MCF 10A (cell line): ENCODE results near the gene RSBN1. TPM values are rescaled to one million over a fixed set of nuclear protein-coding genes. Genes with fewer than 3 reads are reported as not detected.
"Not testable (repeated sequence)": the region's sequence is repeated elsewhere in the genome, so short reads cannot be mapped to it uniquely, and the experiment has no call there.

ENCODE experiments used
- BruUV-seq: library from RNA; stranded (reverse); fragments of 400-500 nt; replicated peaks from 2 replicates; lab custom pipeline; 2021; lab: Mats Ljungman, UMichigan
- CTCF ChIA-PET: fragments of 300-600 bp; sonication (Branson Sonifier 250); formaldehyde crosslinking; extraction: SDS; loops from one replicate; lab custom pipeline; 2021; ENCODE audit warnings: antibody characterized with exemption, inconsistent platforms; lab: Yijun Ruan, JAX
- POLR2A ChIA-PET: fragments of 300-600, 350-650 bp; sonication (Branson Sonifier 250); formaldehyde crosslinking; extraction: SDS; loops from one replicate; lab custom pipeline; 2020; ENCODE audit warnings: antibody characterized with exemption, inconsistent platforms; lab: Yijun Ruan, JAX
- DNase-seq: peaks from one replicate; pipeline ENCODE4 v3.0.0-alpha.2; 2018; ENCODE audit not compliant: unreplicated experiment
- H3K27ac Mint-ChIP-seq: one replicate; pipeline ENCODE4 v1.8.0; 2022; ENCODE audit warnings: mild to moderate bottlenecking, low read depth, mixed read lengths; ENCODE audit not compliant: unreplicated experiment
- H3K27me3 Mint-ChIP-seq: one replicate; pipeline ENCODE4 v1.8.0; 2022; ENCODE audit warnings: mixed read lengths; ENCODE audit not compliant: insufficient read depth, unreplicated experiment
- H3K36me3 Mint-ChIP-seq: one replicate; pipeline ENCODE4 v1.8.0; 2022; ENCODE audit warnings: mild to moderate bottlenecking, moderate library complexity, mixed read lengths; ENCODE audit not compliant: insufficient read depth, unreplicated experiment
- H3K4me1 Mint-ChIP-seq: one replicate; pipeline ENCODE4 v1.8.0; 2022; ENCODE audit warnings: mixed read lengths; ENCODE audit not compliant: insufficient read depth, unreplicated experiment
- H3K4me3 Mint-ChIP-seq: one replicate; pipeline ENCODE4 v1.8.0; 2022; ENCODE audit warnings: mild to moderate bottlenecking, moderate library complexity, mixed read lengths; ENCODE audit not compliant: unreplicated experiment
- H3K9me3 Mint-ChIP-seq: one replicate; pipeline ENCODE4 v1.8.0; 2022; ENCODE audit warnings: mixed read lengths; ENCODE audit not compliant: unreplicated experiment
- CTCF ChIP-seq: fragments of 200-600 bp; IDR thresholded peaks from one replicate; pipeline ENCODE4 v1.8.0; 2022; ENCODE audit warnings: antibody characterized with exemption, mild to moderate bottlenecking; ENCODE audit not compliant: unreplicated experiment
- intact Hi-C: fragments of 100-400 bp; cut with micrococcal nuclease; formaldehyde crosslinking; loops from 2 replicates; pipeline ENCODE4 v1.14.1; 2022
- total RNA-seq: library from RNA; stranded (reverse); gene quantifications from 2 replicates; pipeline ENCODE4 v1.2.3, GENCODE V29; 2022

The RSBN1 gene
- total RNA-seq, 1 experiment from 2014 or later: 11.8 TPM

DNA sequence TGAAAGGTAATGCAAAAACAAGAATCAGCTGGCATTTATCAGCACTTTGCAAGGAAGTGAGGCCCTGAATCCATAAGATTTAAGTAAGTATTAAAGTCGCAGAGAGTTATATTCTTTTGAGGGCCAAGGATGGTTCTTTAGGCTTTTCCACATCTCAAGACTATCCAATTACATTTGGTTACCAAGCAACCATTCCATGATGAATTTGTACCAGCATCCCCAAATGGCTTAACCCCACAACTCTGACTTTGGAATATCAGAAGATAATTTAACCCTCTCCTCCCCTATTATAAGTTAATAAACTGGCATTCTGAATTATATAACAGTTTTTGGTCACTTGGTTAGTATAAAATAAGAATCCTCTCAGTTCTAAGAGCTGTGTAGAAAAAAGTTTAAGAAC lies 55.8 kb downstream of the RSBN1 start:
- no peak overlapping the region for H3K4me3 Mint-ChIP-seq
- BruUV-seq: no TSS peak
- CTCF ChIA-PET: interaction anchor here (0.6 kb wide), 1 partner anchor 144 kb away, joined by 3 read pairs; no protein-coding TSS in a partner anchor
- no peak for DNase-seq
- POLR2A ChIA-PET: interaction anchor here (0.6 to 1.5 kb wide), 2 partner anchors 9 to 368 kb away, joined by 3 read pairs; no protein-coding TSS in a partner anchor
- H3K27ac Mint-ChIP-seq: no peak overlapping the region
- no peaks in the 10 kb centered on the region for H3K9me3 Mint-ChIP-seq
- peaks cover 13% of the 10 kb centered on the region for H3K4me1 Mint-ChIP-seq
- intact Hi-C loops: no loop called here
- H3K36me3 Mint-ChIP-seq: no peaks in the 10 kb centered on the region
- H3K27me3 Mint-ChIP-seq: no peaks in the 10 kb centered on the region
- no peak for TF ChIP-seq CTCF

GRCh38 chr1:113753333-113753732 lies 58.9 kb downstream of the RSBN1 start:
- H3K9me3 Mint-ChIP-seq, H3K4me3 Mint-ChIP-seq, H3K27me3 Mint-ChIP-seq, H3K4me1 Mint-ChIP-seq, intact Hi-C loops, H3K27ac Mint-ChIP-seq, BruUV-seq, DNase-seq: not testable (repeated sequence)
- CTCF ChIA-PET: interaction anchor here (0.6 to 1.2 kb wide), 3 partner anchors 13 to 152 kb away, joined by 3 to 4 read pairs (median 3); partner anchors contain the start of gene DCLRE1B
- POLR2A ChIA-PET: interaction anchor here (0.7 kb wide), 1 partner anchor 150 kb away, joined by 3 read pairs; no protein-coding TSS in a partner anchor
- peaks cover 11% of the 10 kb centered on the region for H3K36me3 Mint-ChIP-seq

- no peak for TF ChIP-seq CTCF
- no peaks in the 10 kb centered on the region for H3K27me3 Mint-ChIP-seq
- DNase-seq: no peak
- H3K27ac Mint-ChIP-seq: no peak overlapping the region
- intact Hi-C loops: no loop called here
- no peaks in the 10 kb centered on the region for H3K9me3 Mint-ChIP-seq
- H3K36me3 Mint-ChIP-seq: peaks cover 11% of the 10 kb centered on the region
- ChIA-PET POLR2A (interaction anchor here (1.1 kb wide), 1 partner anchor 60 kb away, joined by 4 read pairs; no protein-coding TSS in a partner anchor), CTCF (no interaction called here)
- no peak overlapping the region for H3K4me3 Mint-ChIP-seq
- no TSS peak for BruUV-seq
- peaks cover 19% of the 10 kb centered on the region for H3K4me1 Mint-ChIP-seq
These were observed 60.8 kb downstream of the RSBN1 start for GRCh38 chr1:113751516-113751915.

GRCh38 chr1:113751114-113751513 lies 61.2 kb downstream of the RSBN1 start:
- no peak for DNase-seq
- Mint-ChIP-seq H3K4me3 (no peak overlapping the region), H3K4me1 (peaks cover 19% of the 10 kb centered on the region), H3K36me3 (peaks cover 11% of the 10 kb centered on the region), H3K27ac (no peak overlapping the region), H3K27me3 (no peaks in the 10 kb centered on the region), H3K9me3 (no peaks in the 10 kb centered on the region)
- no peak for TF ChIP-seq CTCF
- CTCF ChIA-PET: no interaction called here
- POLR2A ChIA-PET: interaction anchor here (1.1 kb wide), 1 partner anchor 60 kb away, joined by 4 read pairs; no protein-coding TSS in a partner anchor
- intact Hi-C loops: no loop called here
- BruUV-seq: no TSS peak
